Measurements from ENCODE around the gene OTUD4.
A peak's percentile ranks its signal among the peaks of the same experiment; 100 is the strongest.

OTUD4 gene

GRCh38 chr4:145130788-145131399 lies 49.5 kb downstream of the OTUD4 start:
- DNase-seq (ENCODE audit: low spot score) (no peak), FAIRE-seq (no peak)

- DNase-seq (ENCODE audit: low spot score), result no peak
- FAIRE-seq, result no peak
Observed at GRCh38 chr4:145130130-145130529, 50.3 kb downstream of the OTUD4 start.

- no peak for DNase-seq (ENCODE audit: low spot score)
- no peak for FAIRE-seq
Observed at GRCh38 chr4:145125396-145125795, 55.0 kb downstream of the OTUD4 start.

- no peak for DNase-seq (ENCODE audit: low spot score)
- FAIRE-seq, result no peak
Observed at GRCh38 chr4:145108128-145108527, 72.3 kb downstream of the OTUD4 start.

- FAIRE-seq, result no peak
- DNase-seq (ENCODE audit: low spot score), result no peak
Observed at GRCh38 chr4:145107126-145107525, 73.3 kb downstream of the OTUD4 start.

- FAIRE-seq (no peak), DNase-seq (ENCODE audit: low spot score) (no peak)
Observed at GRCh38 chr4:145103496-145103895, 76.9 kb downstream of the OTUD4 start.

- DNase-seq (ENCODE audit: low spot score), result no peak
- no peak for FAIRE-seq
Observed at GRCh38 chr4:145102619-145103018, 77.8 kb downstream of the OTUD4 start.

- FAIRE-seq (no peak), DNase-seq (ENCODE audit: low spot score) (no peak)
Observed at GRCh38 chr4:145101091-145101490, 79.3 kb downstream of the OTUD4 start.

GRCh38 chr4:145099653-145100052 lies 80.7 kb downstream of the OTUD4 start:
- DNase-seq (ENCODE audit: low spot score) (no peak), FAIRE-seq (no peak)

- FAIRE-seq (no peak), DNase-seq (ENCODE audit: low spot score) (peak; percentile 18)
Observed at GRCh38 chr4:145098675-145099037, 81.7 kb downstream of the OTUD4 start.

GRCh38 chr4:145097821-145098674 lies 82.3 kb downstream of the OTUD4 start, which contains the start of the genes ABCE1 and ANAPC10:
Gene ABCE1 (plus strand): TSS chr4:145098311. CDS start chr4:145104413, 6,102 bp downstream.
Gene ANAPC10 (minus strand): TSS chr4:145098196. CDS start chr4:145096099, 2,097 bp downstream.
- DNase-seq (ENCODE audit: low spot score), result peak; percentile 94
- FAIRE-seq, result peak; percentile 89

GRCh38 chr4:145097331-145097820 lies 83.0 kb downstream of the OTUD4 start:
- DNase-seq (ENCODE audit: low spot score) (no peak), FAIRE-seq (no peak)

- FAIRE-seq, result no peak
- DNase-seq (ENCODE audit: low spot score), result no peak
Observed at GRCh38 chr4:145093638-145094037, 86.8 kb downstream of the OTUD4 start.

GRCh38 chr4:145090380-145090779 lies 90.0 kb downstream of the OTUD4 start:
- no peak for DNase-seq (ENCODE audit: low spot score)
- FAIRE-seq, result no peak

- DNase-seq (ENCODE audit: low spot score), result no peak
- FAIRE-seq, result no peak
Observed at GRCh38 chr4:145083891-145084605, 96.3 kb downstream of the OTUD4 start.
